Mammary epithelial cell (primary cell): ENCODE measurements around the gene PRPF39.

Source experiments
- CTCF ChIP-seq, 2 donors: IDR thresholded peaks in 1 of 2; conservative IDR thresholded peaks in 1 of 2; 2 replicates each; pipeline ENCODE4 v1.5.1; 2011 to 2012; ENCODE audit warnings: inconsistent platforms in 2 of 2, low read length in 2 of 2, mild to moderate bottlenecking in 2 of 2, control low read depth in 1 of 2, low read depth in 1 of 2; ENCODE audit not compliant: insufficient read depth in 1 of 2; ENCODE audit errors: extremely low read depth in 1 of 2
- EZH2 ChIP-seq: IDR thresholded peaks from 2 replicates; pipeline ENCODE4 v1.6.1; 2012; ENCODE audit warnings: low read length, inconsistent platforms, borderline replicate concordance

GRCh38 chr14:45083617-45083975 lies 320 bp upstream of the PRPF39 start:
- TF ChIP-seq CTCF (conservative IDR thresholded peaks at IDR 0.05 in 1 of 2, IDR thresholded peaks at IDR 0.05 in 1 of 2; ENCODE audit: extremely low read depth in 1 of 2, insufficient read depth in 1 of 2, low read depth in 1 of 2, low read length in 2 of 2) (no peak), EZH2 (no peak)
